Measurements from ENCODE around the gene CWC22.

CWC22 gene

GRCh38 chr2:179953359-179953758 is 53.7 kb downstream of the CWC22 start:
- ChIA-PET CTCF (no interaction called here), POLR2A (no interaction called here)
- DNase-seq (ENCODE audit: extremely low spot score), result no peak
- TF ChIP-seq FOXM1 (IDR thresholded peaks at IDR 0.05; ENCODE audit: borderline replicate concordance) (no peak), SP1 (IDR thresholded peaks at IDR 0.05) (no peak), L3MBTL2 (conservative IDR thresholded peaks at IDR 0.05) (no peak), HDGF (IDR thresholded peaks at IDR 0.05; ENCODE audit: borderline replicate concordance) (no peak)

GRCh38 chr2:179952658-179953057 is 54.4 kb downstream of the CWC22 start:
- CTCF ChIA-PET, result no interaction called here
- no peak for DNase-seq (ENCODE audit: extremely low spot score)
- TF ChIP-seq ELF4 (IDR thresholded peaks at IDR 0.05) (no peak), ZNF384 (IDR thresholded peaks at IDR 0.05) (no peak), FOXA1 (IDR thresholded peaks at IDR 0.05) (no peak), LEF1 (IDR thresholded peaks at IDR 0.05; ENCODE audit: borderline replicate concordance) (no peak), PKNOX1 (IDR thresholded peaks at IDR 0.05) (no peak), SP1 (IDR thresholded peaks at IDR 0.05) (no peak), FOXM1 (IDR thresholded peaks at IDR 0.05; ENCODE audit: borderline replicate concordance) (no peak), L3MBTL2 (conservative IDR thresholded peaks at IDR 0.05) (no peak), BHLHE40 (IDR thresholded peaks at IDR 0.05; ENCODE audit: borderline replicate concordance) (no peak), NFRKB (IDR thresholded peaks at IDR 0.05) (no peak), SUZ12 (IDR thresholded peaks at IDR 0.05) (no peak), CTBP1 (IDR thresholded peaks at IDR 0.05; ENCODE audit: borderline replicate concordance) (no peak), TARDBP (IDR thresholded peaks at IDR 0.05) (no peak), ARNT (IDR thresholded peaks at IDR 0.05) (no peak), HDGF (IDR thresholded peaks at IDR 0.05; ENCODE audit: borderline replicate concordance) (no peak), FOXK2 (IDR thresholded peaks at IDR 0.05) (no peak)
- POLR2A ChIA-PET, result no interaction called here

DNA sequence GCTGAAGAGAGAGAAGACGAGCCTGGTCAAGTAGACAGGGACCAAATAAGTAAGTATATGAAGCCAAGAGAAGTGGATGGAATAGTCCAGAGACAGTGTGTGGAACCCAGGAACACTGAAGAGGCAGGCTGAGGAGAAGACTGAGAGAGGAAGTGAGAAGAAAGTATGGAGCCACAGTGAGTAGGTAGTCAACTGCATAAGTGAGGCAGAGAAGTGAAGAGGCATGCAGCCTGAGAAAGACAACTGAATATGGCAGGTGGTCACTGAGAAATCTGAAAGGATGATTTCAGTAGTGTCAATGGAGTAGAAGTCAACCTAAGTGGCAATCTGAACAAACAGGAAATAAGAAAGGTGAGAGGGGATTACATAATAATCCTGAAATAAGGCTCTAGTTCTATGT is 55.4 kb downstream of the CWC22 start:
- ChIA-PET POLR2A (no interaction called here), CTCF (no interaction called here)
- no peak for DNase-seq (ENCODE audit: extremely low spot score)
- TF ChIP-seq LEF1 (IDR thresholded peaks at IDR 0.05; ENCODE audit: borderline replicate concordance) (no peak), CTBP1 (IDR thresholded peaks at IDR 0.05; ENCODE audit: borderline replicate concordance) (no peak), NFRKB (IDR thresholded peaks at IDR 0.05) (no peak)

DNA sequence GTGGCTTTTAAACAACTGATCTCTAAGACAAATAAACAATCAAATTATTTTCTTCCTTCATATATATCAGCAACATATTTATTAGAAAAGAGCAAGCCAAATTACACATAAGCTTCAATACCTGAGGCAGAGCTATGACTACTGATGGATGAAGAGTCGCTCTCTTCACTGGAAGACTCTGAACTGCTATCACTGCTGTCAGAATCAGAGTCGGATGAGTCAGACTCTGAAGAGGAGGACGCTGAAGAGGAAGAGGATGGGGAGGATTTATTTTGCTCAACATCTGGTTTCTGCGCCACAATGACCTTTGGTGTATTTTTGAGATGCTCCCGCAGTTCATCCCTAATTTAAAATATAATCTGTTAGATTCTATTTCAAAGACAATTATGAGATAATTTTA is 56.7 kb downstream of the CWC22 start:
- CTCF ChIA-PET, result no interaction called here
- POLR2A ChIA-PET, result no interaction called here
- DNase-seq (ENCODE audit: extremely low spot score), result no peak
- no peak for TF ChIP-seq ZNF384 (IDR thresholded peaks at IDR 0.05)
- TF ChIP-seq ARNT (IDR thresholded peaks at IDR 0.05), result no peak
- TF ChIP-seq NFRKB (IDR thresholded peaks at IDR 0.05), result no peak
- TF ChIP-seq FOXA1 (IDR thresholded peaks at IDR 0.05), result no peak
- no peak for TF ChIP-seq CTBP1 (IDR thresholded peaks at IDR 0.05; ENCODE audit: borderline replicate concordance)

DNA sequence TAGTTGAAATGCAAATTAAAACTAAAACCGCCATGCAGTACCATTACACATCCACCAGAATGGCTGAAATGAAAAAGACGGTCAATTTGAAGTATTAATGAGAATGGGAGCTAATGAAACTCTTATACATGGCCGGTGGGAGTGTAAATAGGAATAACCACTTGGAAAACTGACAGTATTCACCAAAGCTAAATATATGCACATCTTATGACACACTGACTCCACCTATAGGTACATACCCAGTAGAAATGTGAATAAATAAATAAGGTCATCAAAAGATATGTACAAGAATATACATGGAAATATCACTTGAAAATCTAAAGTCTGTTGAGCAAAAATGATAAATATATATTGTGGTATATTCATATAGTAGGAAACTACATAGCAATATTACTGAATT is 57.7 kb downstream of the CWC22 start:
- POLR2A ChIA-PET, result no interaction called here
- no peak for DNase-seq (ENCODE audit: extremely low spot score)
- CTCF ChIA-PET, result no interaction called here
- no peak for TF ChIP-seq FOXM1 (IDR thresholded peaks at IDR 0.05; ENCODE audit: borderline replicate concordance)
- no peak for TF ChIP-seq NFRKB (IDR thresholded peaks at IDR 0.05)
- no peak for TF ChIP-seq ARNT (IDR thresholded peaks at IDR 0.05)
- no peak for TF ChIP-seq HDGF (IDR thresholded peaks at IDR 0.05; ENCODE audit: borderline replicate concordance)
- TF ChIP-seq CTBP1 (IDR thresholded peaks at IDR 0.05; ENCODE audit: borderline replicate concordance), result no peak
- TF ChIP-seq FOXA1 (IDR thresholded peaks at IDR 0.05), result no peak
- TF ChIP-seq TARDBP (IDR thresholded peaks at IDR 0.05), result no peak
- no peak for TF ChIP-seq PKNOX1 (IDR thresholded peaks at IDR 0.05)
- no peak for TF ChIP-seq L3MBTL2 (conservative IDR thresholded peaks at IDR 0.05)
- TF ChIP-seq ZNF384 (IDR thresholded peaks at IDR 0.05), result no peak
- no peak for TF ChIP-seq BHLHE40 (IDR thresholded peaks at IDR 0.05; ENCODE audit: borderline replicate concordance)
- TF ChIP-seq LEF1 (IDR thresholded peaks at IDR 0.05; ENCODE audit: borderline replicate concordance), result no peak
- TF ChIP-seq ELF4 (IDR thresholded peaks at IDR 0.05), result no peak
- TF ChIP-seq FOXK2 (IDR thresholded peaks at IDR 0.05), result no peak
- no peak for TF ChIP-seq SP1 (IDR thresholded peaks at IDR 0.05)
- no peak for TF ChIP-seq SUZ12 (IDR thresholded peaks at IDR 0.05)

GRCh38 chr2:179948058-179948457 is 59.0 kb downstream of the CWC22 start:
- TF ChIP-seq CTBP1 (IDR thresholded peaks at IDR 0.05; ENCODE audit: borderline replicate concordance) (no peak), TARDBP (IDR thresholded peaks at IDR 0.05) (no peak), ZNF384 (IDR thresholded peaks at IDR 0.05) (no peak), NFRKB (IDR thresholded peaks at IDR 0.05) (no peak), L3MBTL2 (conservative IDR thresholded peaks at IDR 0.05) (no peak), BHLHE40 (IDR thresholded peaks at IDR 0.05; ENCODE audit: borderline replicate concordance) (no peak), SP1 (IDR thresholded peaks at IDR 0.05) (no peak), ARNT (IDR thresholded peaks at IDR 0.05) (no peak), FOXA1 (IDR thresholded peaks at IDR 0.05) (no peak), LEF1 (IDR thresholded peaks at IDR 0.05; ENCODE audit: borderline replicate concordance) (no peak)
- POLR2A ChIA-PET, result no interaction called here
- CTCF ChIA-PET, result no interaction called here
- DNase-seq (ENCODE audit: extremely low spot score), result no peak

GRCh38 chr2:179946810-179947615 is 60.1 kb downstream of the CWC22 start:
- CTCF ChIA-PET, result no interaction called here
- no peak for DNase-seq (ENCODE audit: extremely low spot score)
- POLR2A ChIA-PET, result no interaction called here
- TF ChIP-seq CTBP1 (IDR thresholded peaks at IDR 0.05; ENCODE audit: borderline replicate concordance) (no peak), LEF1 (IDR thresholded peaks at IDR 0.05; ENCODE audit: borderline replicate concordance) (no peak), ZNF384 (IDR thresholded peaks at IDR 0.05) (no peak)

Data from HEK293T (cell line).